ENCODE results near the gene ATG14.

ATG14 gene

DNA sequence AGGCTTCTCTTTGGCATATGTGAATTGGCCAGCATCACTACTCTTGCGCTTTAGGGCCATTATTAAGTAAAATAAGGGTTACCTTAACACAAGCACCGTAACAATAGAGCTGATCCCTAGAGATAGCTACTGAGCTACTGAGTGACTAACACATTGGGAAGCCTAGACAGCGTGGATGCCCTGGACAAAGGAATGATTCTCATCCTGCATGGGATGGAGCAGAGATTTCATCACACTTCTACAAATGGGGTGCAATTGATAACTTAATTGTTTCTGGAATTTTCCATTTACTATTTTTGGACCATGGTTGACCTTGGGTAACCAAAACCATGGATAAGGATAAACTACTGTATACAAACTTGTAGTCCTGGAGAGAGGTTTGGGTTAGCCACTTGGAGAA lies 83.3 kb downstream of the ATG14 start:
- TF ChIP-seq CTCF (IDR thresholded peaks at IDR 0.05; ENCODE audit: low read depth, low read length) (no peak), MAX (IDR thresholded peaks at IDR 0.05; ENCODE audit: low read depth, low read length) (no peak), MYC (IDR thresholded peaks at IDR 0.05; ENCODE audit: low read depth, low read length) (no peak), POLR2A (IDR thresholded peaks at IDR 0.05; ENCODE audit: extremely low read depth, insufficient read length) (no peak)
- H3K4me3 ChIP-seq (ENCODE audit: low read depth, low read length): no peak overlapping the region
- DNase-seq (ENCODE audit: low read depth): no peak

- H3K4me3 ChIP-seq (ENCODE audit: low read depth, low read length): no peak overlapping the region
- DNase-seq (ENCODE audit: low read depth): peak; percentile 25
- TF ChIP-seq MAX (IDR thresholded peaks at IDR 0.05; ENCODE audit: low read depth, low read length) (no peak), CTCF (IDR thresholded peaks at IDR 0.05; ENCODE audit: low read depth, low read length) (no peak), POLR2A (IDR thresholded peaks at IDR 0.05; ENCODE audit: extremely low read depth, insufficient read length) (no peak), MYC (IDR thresholded peaks at IDR 0.05; ENCODE audit: low read depth, low read length) (no peak)
These were observed 84.5 kb downstream of the ATG14 start for GRCh38 chr14:55327179-55327578.

DNA sequence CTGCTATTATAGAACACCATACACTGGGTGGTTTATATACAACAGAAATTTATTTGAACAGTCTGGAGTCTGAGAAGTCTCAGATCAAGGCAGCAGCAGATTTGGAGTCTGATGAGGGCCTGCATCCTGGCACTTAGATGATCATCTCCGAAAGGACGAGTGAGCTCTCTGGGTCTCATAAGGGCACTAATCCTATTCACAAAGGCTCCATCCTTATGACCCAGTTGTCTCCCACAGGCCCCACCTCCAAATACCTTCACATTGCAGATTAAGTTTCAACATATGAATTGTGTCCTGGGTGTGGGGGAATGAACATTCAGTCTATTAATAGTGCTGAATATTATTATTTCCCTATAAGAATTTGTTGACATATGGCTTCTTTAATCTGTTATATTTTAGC lies 86.8 kb downstream of the ATG14 start:
- no peak for DNase-seq (ENCODE audit: low read depth)
- TF ChIP-seq CTCF (IDR thresholded peaks at IDR 0.05; ENCODE audit: low read depth, low read length): no peak
- no peak for TF ChIP-seq POLR2A (IDR thresholded peaks at IDR 0.05; ENCODE audit: extremely low read depth, insufficient read length)
- TF ChIP-seq MYC (IDR thresholded peaks at IDR 0.05; ENCODE audit: low read depth, low read length): no peak
- no peak for TF ChIP-seq MAX (IDR thresholded peaks at IDR 0.05; ENCODE audit: low read depth, low read length)
- H3K4me3 ChIP-seq (ENCODE audit: low read depth, low read length): no peak overlapping the region

DNA sequence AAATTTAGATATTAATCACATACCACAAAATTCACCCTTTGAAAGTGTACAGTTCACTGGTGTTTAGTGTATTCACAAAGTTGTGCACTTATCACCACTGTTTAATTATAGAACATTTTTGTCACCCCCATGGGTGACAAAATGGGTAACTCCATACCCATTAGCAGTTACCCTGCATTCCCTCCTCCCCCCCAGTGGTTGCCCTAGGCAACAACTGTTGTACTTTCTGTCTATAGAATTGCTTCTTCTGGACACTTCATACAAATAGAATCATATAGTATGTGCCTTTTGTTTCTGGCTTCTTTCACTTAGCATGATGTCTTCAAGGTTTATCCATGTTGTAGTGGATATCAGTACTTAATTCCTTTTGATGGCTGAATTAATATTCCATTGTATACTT lies 87.7 kb downstream of the ATG14 start:
- no peak for TF ChIP-seq MYC (IDR thresholded peaks at IDR 0.05; ENCODE audit: low read depth, low read length)
- no peak for TF ChIP-seq POLR2A (IDR thresholded peaks at IDR 0.05; ENCODE audit: extremely low read depth, insufficient read length)
- no peak for TF ChIP-seq CTCF (IDR thresholded peaks at IDR 0.05; ENCODE audit: low read depth, low read length)
- no peak for TF ChIP-seq MAX (IDR thresholded peaks at IDR 0.05; ENCODE audit: low read depth, low read length)
- no peak overlapping the region for H3K4me3 ChIP-seq (ENCODE audit: low read depth, low read length)
- DNase-seq (ENCODE audit: low read depth): no peak

GRCh38 chr14:55318694-55319093 lies 92.9 kb downstream of the ATG14 start:
- H3K4me3 ChIP-seq (ENCODE audit: low read depth, low read length): no peak overlapping the region
- no peak for DNase-seq (ENCODE audit: low read depth)
- no peak for TF ChIP-seq MYC (IDR thresholded peaks at IDR 0.05; ENCODE audit: low read depth, low read length)
- no peak for TF ChIP-seq MAX (IDR thresholded peaks at IDR 0.05; ENCODE audit: low read depth, low read length)
- TF ChIP-seq CTCF (IDR thresholded peaks at IDR 0.05; ENCODE audit: low read depth, low read length): no peak
- no peak for TF ChIP-seq POLR2A (IDR thresholded peaks at IDR 0.05; ENCODE audit: extremely low read depth, insufficient read length)

Measured in NB4 (cell line).